GM19468 (cell line): ENCODE data around the gene MIB1.
A peak's percentile ranks its signal among the peaks of the same experiment; 100 is the strongest.

Experiments used
- ATAC-seq: cut with Tn5 transposase; IDR thresholded peaks from one replicate; pipeline ENCODE4 v1.9.1; 2021; ENCODE audit warnings: mild to moderate bottlenecking, moderate library complexity, moderate number of reproducible peaks; ENCODE audit not compliant: unreplicated experiment; ENCODE audit errors: extremely low read depth

MIB1 gene

GRCh38 chr18:21805771-21806366 is 65.3 kb downstream of the MIB1 start:
- ATAC-seq: no peak

GRCh38 chr18:21808185-21808584 is 67.6 kb downstream of the MIB1 start:
- no peak for ATAC-seq

- ATAC-seq: no peak
Measured at GRCh38 chr18:21809725-21810124, 69.1 kb downstream of the MIB1 start.

- ATAC-seq: no peak
Measured at GRCh38 chr18:21815101-21815500, 74.5 kb downstream of the MIB1 start.

GRCh38 chr18:21820033-21820810 is 79.6 kb downstream of the MIB1 start:
- ATAC-seq: no peak

- ATAC-seq: no peak
Measured at GRCh38 chr18:21820811-21821143, 80.2 kb downstream of the MIB1 start.

GRCh38 chr18:21823848-21824247 is 83.3 kb downstream of the MIB1 start:
- no peak for ATAC-seq

- no peak for ATAC-seq
Measured at GRCh38 chr18:21826196-21826595, 85.6 kb downstream of the MIB1 start.

GRCh38 chr18:21826641-21827302 is 86.2 kb downstream of the MIB1 start:
- no peak for ATAC-seq

GRCh38 chr18:21830532-21830931 is 89.9 kb downstream of the MIB1 start:
- ATAC-seq: no peak

GRCh38 chr18:21831413-21831831 is 90.8 kb downstream of the MIB1 start:
- no peak for ATAC-seq

GRCh38 chr18:21833604-21834298 is 93.2 kb downstream of the MIB1 start:
- no peak for ATAC-seq

GRCh38 chr18:21834299-21834660 is 93.7 kb downstream of the MIB1 start:
- no peak for ATAC-seq

- no peak for ATAC-seq
Measured at GRCh38 chr18:21841570-21841969, 101.0 kb downstream of the MIB1 start.

GRCh38 chr18:21843341-21843740 is 102.7 kb downstream of the MIB1 start:
- no peak for ATAC-seq

- ATAC-seq: no peak
Measured at GRCh38 chr18:21851327-21851961, 110.9 kb downstream of the MIB1 start.

GRCh38 chr18:21853016-21853415 is 112.4 kb downstream of the MIB1 start:
- peak; percentile 88 for ATAC-seq

- ATAC-seq: no peak
Measured at GRCh38 chr18:21853775-21854552, 113.4 kb downstream of the MIB1 start.

- ATAC-seq: no peak
Measured at GRCh38 chr18:21855432-21855831, 114.8 kb downstream of the MIB1 start.

GRCh38 chr18:21857871-21858270 is 117.3 kb downstream of the MIB1 start:
- no peak for ATAC-seq
